Gastrocnemius medialis (tissue), 4 donors: ENCODE results near the gene EIF2S3.
"Not testable (repeated sequence)": the region's sequence is repeated elsewhere in the genome, so short reads cannot be mapped to it uniquely, and the experiment has no call there.

ENCODE experiments used
- CTCF ChIP-seq, 5 experiments: fragments of 450-650 bp in 3 of 5; fragments of 200-600 bp in 2 of 5; sonication (generic) in 2 of 5; IDR thresholded peaks in 4 of 5; conservative IDR thresholded peaks in 1 of 5; 1 replicate in 4 of 5; 2 replicates in 1 of 5; pipeline ENCODE4 v1.5.1; 2016 to 2019; ENCODE audit warnings: antibody characterized with exemption in 5 of 5, mild to moderate bottlenecking in 3 of 5, moderate library complexity in 3 of 5
- POLR2A ChIP-seq, 2 donors: fragments of 450-650 bp; IDR thresholded peaks; one replicate each; pipeline ENCODE4 v1.6.1; 2017; ENCODE audit warnings: antibody characterized with exemption in 2 of 2, mild to moderate bottlenecking in 2 of 2, moderate library complexity in 2 of 2

GRCh38 chrX:24046060-24046459, 8.7 kb upstream of the EIF2S3 start:
- not testable (repeated sequence) for TF ChIP-seq POLR2A (IDR thresholded peaks at IDR 0.05); CTCF (IDR thresholded peaks at IDR 0.05 in 4 of 5, conservative IDR thresholded peaks at IDR 0.05 in 1 of 5)
